Activated CD4-positive, alpha-beta T cell treated with anti-CD3 and anti-CD28 coated beads for 36 hours (primary cell): ENCODE measurements around the gene MBNL1. TPM values are rescaled to one million over a fixed set of nuclear protein-coding genes. Genes with fewer than 3 reads are reported as not detected.
"Not testable (repeated sequence)": the region's sequence is repeated elsewhere in the genome, so short reads cannot be mapped to it uniquely, and the experiment has no call there.

Experiments
- ATAC-seq: fragments of 200-7000 bp; cut with Tn5 transposase; one replicate; pipeline ENCODE4 v1.10.0; 2021; ENCODE audit warnings: mild to moderate bottlenecking, moderate library complexity
- CTCF ChIA-PET: fragments of 350-600 bp; sonication (Branson Sonifier 250); formaldehyde crosslinking; loops from one replicate; lab custom pipeline; 2021; ENCODE audit warnings: antibody characterized with exemption; lab: Charles Lee
- POLR2A ChIA-PET: fragments of 350-600 bp; sonication (Branson Sonifier 250); formaldehyde crosslinking; loops from one replicate; lab custom pipeline; 2021; ENCODE audit warnings: antibody characterized with exemption, inconsistent platforms; lab: Charles Lee
- DNase-seq: peaks from one replicate; pipeline ENCODE4 v3.0.0-alpha.2; 2020
- H3K27ac Mint-ChIP-seq: one replicate; pipeline ENCODE4 v1.8.0; 2021; ENCODE audit warnings: mixed read lengths
- H3K27me3 Mint-ChIP-seq: one replicate; pipeline ENCODE4 v1.8.0; 2021; ENCODE audit warnings: mixed read lengths
- H3K36me3 Mint-ChIP-seq: one replicate; pipeline ENCODE4 v1.8.0; 2021; ENCODE audit warnings: low read depth, mixed read lengths
- H3K4me1 Mint-ChIP-seq: one replicate; pipeline ENCODE4 v1.8.0; 2021; ENCODE audit warnings: mixed read lengths
- H3K4me3 Mint-ChIP-seq: one replicate; pipeline ENCODE4 v1.8.0; 2021; ENCODE audit warnings: mild to moderate bottlenecking, moderate library complexity, mixed read lengths
- H3K9me3 Mint-ChIP-seq: one replicate; pipeline ENCODE4 v1.8.0; 2021; ENCODE audit warnings: low read depth, mixed read lengths
- intact Hi-C, 2 experiments: fragments of 100-400 bp; cut with DNase I in 1 of 2; cut with micrococcal nuclease in 1 of 2; formaldehyde crosslinking; loops; one replicate each; pipeline versions ENCODE4 v1.14.2 to v1.15.1; 2022 to 2024; cut with DNase I, micrococcal nuclease
- total RNA-seq, 2 experiments: library from RNA; stranded (reverse); gene quantifications; one replicate each; pipeline ENCODE4 v1.2.3, GENCODE V29; 2021

The MBNL1 gene
- total RNA-seq, 2 experiments from 2014 or later: 317 to 481 TPM

GRCh38 chr3:152436707-152437590 is 168.2 kb downstream of the MBNL1 start:
- ATAC-seq: no peak
- peak overlapping the region; percentile 65 for H3K27ac Mint-ChIP-seq
- no peak overlapping the region for H3K4me3 Mint-ChIP-seq
- POLR2A ChIA-PET: interaction anchor here (0.7 kb wide), 1 partner anchor 235 kb away, joined by 3 read pairs; no protein-coding TSS in a partner anchor
- CTCF ChIA-PET: interaction anchor here (0.6 to 1.1 kb wide), 3 partner anchors 11 to 486 kb away, joined by 3 to 4 read pairs (median 3); no protein-coding TSS in a partner anchor
- peaks cover 63% of the 10 kb centered on the region for H3K4me1 Mint-ChIP-seq
- no peak for DNase-seq
- peaks cover 10% of the 10 kb centered on the region for H3K9me3 Mint-ChIP-seq
- peaks cover 66% of the 10 kb centered on the region for H3K36me3 Mint-ChIP-seq
- intact Hi-C loops: no loop called here
- no peaks in the 10 kb centered on the region for H3K27me3 Mint-ChIP-seq

DNA sequence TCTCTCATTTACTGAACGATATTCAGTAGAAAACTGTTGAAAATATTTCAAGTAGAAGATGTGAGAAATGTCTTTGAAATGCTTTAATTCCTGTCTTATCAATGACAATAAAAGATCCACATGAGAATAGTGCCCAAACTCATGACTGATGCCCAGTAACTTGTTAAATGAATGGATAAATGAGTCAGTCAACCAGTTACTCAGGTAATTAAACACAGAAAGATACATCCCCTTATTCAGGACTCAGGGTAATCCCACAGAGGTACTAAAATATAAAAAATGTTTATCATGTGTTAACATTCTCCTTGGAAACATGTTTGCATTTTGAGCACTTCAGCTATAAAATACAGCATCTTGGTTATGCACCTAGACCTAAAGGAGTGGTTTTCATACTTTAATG is 169.5 kb downstream of the MBNL1 start:
- Mint-ChIP-seq H3K36me3 (peaks cover 55% of the 10 kb centered on the region), H3K4me1 (peaks cover 71% of the 10 kb centered on the region), H3K27me3 (no peaks in the 10 kb centered on the region), H3K4me3 (no peak overlapping the region), H3K27ac (peak overlapping the region; percentile 34), H3K9me3 (peaks cover 10% of the 10 kb centered on the region)
- ATAC-seq (peak; percentile 45), DNase-seq (no peak)
- intact Hi-C loops: no loop called here
- ChIA-PET POLR2A (no interaction called here), CTCF (no interaction called here)

DNA sequence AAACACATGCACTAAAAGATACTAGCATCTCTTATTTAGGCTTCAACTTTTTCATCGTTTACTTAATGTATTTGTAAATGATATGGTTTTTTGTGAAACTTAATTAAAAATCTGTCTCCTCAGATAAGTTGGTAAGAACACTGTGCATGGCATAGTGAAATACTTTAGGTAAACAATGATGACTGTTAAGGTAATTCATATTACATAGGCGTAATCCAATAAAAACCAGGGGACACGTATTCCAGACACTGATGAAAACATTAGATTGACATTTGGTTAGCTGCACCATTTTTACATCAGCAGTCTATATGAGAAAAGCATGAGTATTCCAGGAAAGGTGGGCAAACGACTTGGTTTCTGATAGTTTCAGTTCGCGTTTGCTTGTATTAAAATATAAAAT is 170.0 kb downstream of the MBNL1 start:
- ATAC-seq (no peak), DNase-seq (no peak)
- H3K27ac Mint-ChIP-seq: peak overlapping the region; percentile 60
- ChIA-PET CTCF (interaction anchor here (1.0 to 1.2 kb wide), 2 partner anchors 10 to 33 kb away, joined by 3 to 4 read pairs; no protein-coding TSS in a partner anchor), POLR2A (no interaction called here)
- H3K9me3 Mint-ChIP-seq: peaks cover 10% of the 10 kb centered on the region
- peaks cover 52% of the 10 kb centered on the region for H3K36me3 Mint-ChIP-seq
- intact Hi-C loops: no loop called here
- H3K4me1 Mint-ChIP-seq: peaks cover 74% of the 10 kb centered on the region
- H3K27me3 Mint-ChIP-seq: no peaks in the 10 kb centered on the region
- no peak overlapping the region for H3K4me3 Mint-ChIP-seq

GRCh38 chr3:152440243-152440642 is 171.5 kb downstream of the MBNL1 start:
- Mint-ChIP-seq H3K4me1 (peaks cover 77% of the 10 kb centered on the region), H3K27ac (peak overlapping the region; percentile 11), H3K36me3 (peaks cover 45% of the 10 kb centered on the region)
- POLR2A ChIA-PET, H3K27me3 Mint-ChIP-seq, H3K9me3 Mint-ChIP-seq, DNase-seq, H3K4me3 Mint-ChIP-seq, ATAC-seq: not testable (repeated sequence)
- CTCF ChIA-PET: interaction anchor here (0.8 to 1.7 kb wide), 5 partner anchors 21 to 260 kb away, joined by 3 to 4 read pairs (median 3); no protein-coding TSS in a partner anchor
- intact Hi-C loops: loop anchor here (5.0 to 10.0 kb wide), 4 partner anchors 168 to 365 kb away; no protein-coding TSS in a partner anchor

GRCh38 chr3:152443212-152444023 is 174.7 kb downstream of the MBNL1 start:
- H3K36me3 Mint-ChIP-seq: peaks cover 40% of the 10 kb centered on the region
- H3K27ac Mint-ChIP-seq: peak overlapping the region; percentile 75
- CTCF ChIA-PET: interaction anchor here (0.7 to 2.7 kb wide), 40 partner anchors 13 to 378 kb away, joined by 3 to 27 read pairs (median 4); no protein-coding TSS in a partner anchor
- H3K9me3 Mint-ChIP-seq: peaks cover 2% of the 10 kb centered on the region
- no peak overlapping the region for H3K4me3 Mint-ChIP-seq
- ATAC-seq: no peak
- no peaks in the 10 kb centered on the region for H3K27me3 Mint-ChIP-seq
- intact Hi-C loops: loop anchor here (2.0 to 10.0 kb wide), 7 partner anchors 171 to 371 kb away; no protein-coding TSS in a partner anchor
- DNase-seq: no peak
- peaks cover 69% of the 10 kb centered on the region for H3K4me1 Mint-ChIP-seq
- POLR2A ChIA-PET: interaction anchor here (0.7 to 1.2 kb wide), 4 partner anchors 83 to 816 kb away, joined by 3 to 4 read pairs (median 4); no protein-coding TSS in a partner anchor

GRCh38 chr3:152444029-152444641 is 175.4 kb downstream of the MBNL1 start:
- H3K4me3 Mint-ChIP-seq: no peak overlapping the region
- H3K36me3 Mint-ChIP-seq: peaks cover 36% of the 10 kb centered on the region
- intact Hi-C loops: loop anchor here (2.0 to 10.0 kb wide), 6 partner anchors 172 to 371 kb away; no protein-coding TSS in a partner anchor
- ChIA-PET CTCF (interaction anchor here (0.7 to 2.7 kb wide), 38 partner anchors 13 to 372 kb away, joined by 3 to 27 read pairs (median 4); no protein-coding TSS in a partner anchor), POLR2A (interaction anchor here (0.7 kb wide), 1 partner anchor 84 kb away, joined by 3 read pairs; no protein-coding TSS in a partner anchor)
- H3K4me1 Mint-ChIP-seq: peaks cover 64% of the 10 kb centered on the region
- ATAC-seq (no peak), DNase-seq (no peak)
- no peaks in the 10 kb centered on the region for H3K9me3 Mint-ChIP-seq
- peak overlapping the region; percentile 43 for H3K27ac Mint-ChIP-seq
- H3K27me3 Mint-ChIP-seq: no peaks in the 10 kb centered on the region

GRCh38 chr3:152445212-152445611 is 176.5 kb downstream of the MBNL1 start:
- intact Hi-C loops: loop anchor here (2.0 to 10.0 kb wide), 3 partner anchors 262 to 372 kb away; no protein-coding TSS in a partner anchor
- H3K4me1 Mint-ChIP-seq: peaks cover 56% of the 10 kb centered on the region

GRCh38 chr3:152446495-152446894 is 177.8 kb downstream of the MBNL1 start:
- intact Hi-C loops: loop anchor here in 1 of 2 experiments (10.0 kb wide), 1 partner anchor 372 kb away; no protein-coding TSS in a partner anchor
- Mint-ChIP-seq H3K4me3 (no peak overlapping the region), H3K27ac (peak overlapping the region; percentile 8), H3K9me3 (no peaks in the 10 kb centered on the region), H3K4me1 (peaks cover 56% of the 10 kb centered on the region), H3K27me3 (no peaks in the 10 kb centered on the region), H3K36me3 (peaks cover 35% of the 10 kb centered on the region)
- DNase-seq: no peak
- ChIA-PET CTCF (interaction anchor here (0.9 to 4.3 kb wide), 5 partner anchors 11 to 375 kb away, joined by 3 to 22 read pairs (median 6); no protein-coding TSS in a partner anchor), POLR2A (interaction anchor here (0.5 kb wide), 1 partner anchor 111 kb away, joined by 3 read pairs; no protein-coding TSS in a partner anchor)
- no peak for ATAC-seq

More at GRCh38 chr3:152445212-152445611, 176.5 kb downstream of the MBNL1 start:
- Mint-ChIP-seq H3K36me3 (peaks cover 28% of the 10 kb centered on the region), H3K4me3 (no peak overlapping the region), H3K9me3 (no peaks in the 10 kb centered on the region), H3K27me3 (no peaks in the 10 kb centered on the region), H3K27ac (peak overlapping the region; percentile 29)
- ChIA-PET POLR2A (interaction anchor here (0.6 kb wide), 1 partner anchor 252 kb away, joined by 3 read pairs; no protein-coding TSS in a partner anchor), CTCF (interaction anchor here (0.7 to 1.8 kb wide), 8 partner anchors 30 to 374 kb away, joined by 3 to 6 read pairs (median 3); no protein-coding TSS in a partner anchor)
- DNase-seq (peak; percentile 30), ATAC-seq (peak; percentile 46)

DNA sequence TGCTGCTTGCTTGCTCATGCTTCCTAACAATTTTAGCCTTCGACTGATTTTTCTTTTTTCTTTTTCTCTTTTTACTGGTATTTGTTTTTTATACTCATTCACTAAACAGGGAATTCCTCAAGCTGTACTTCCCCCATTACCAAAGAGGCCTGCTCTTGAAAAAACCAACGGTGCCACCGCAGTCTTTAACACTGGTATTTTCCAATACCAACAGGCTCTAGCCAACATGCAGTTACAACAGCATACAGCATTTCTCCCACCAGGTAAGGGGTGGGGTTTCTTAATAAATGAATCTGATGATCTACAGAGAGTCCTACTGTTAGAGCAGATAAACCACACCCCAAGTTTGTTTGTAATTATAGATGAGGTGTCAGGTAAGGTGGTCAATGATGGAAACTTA is 178.8 kb downstream of the MBNL1 start:
- DNase-seq: peak; percentile 25
- H3K27me3 Mint-ChIP-seq: no peaks in the 10 kb centered on the region
- intact Hi-C loops: loop anchor here in 1 of 2 experiments (10.0 kb wide), 1 partner anchor 373 kb away; no protein-coding TSS in a partner anchor
- ChIA-PET CTCF (interaction anchor here (0.7 to 4.3 kb wide), 4 partner anchors 12 to 199 kb away, joined by 3 to 22 read pairs (median 6); no protein-coding TSS in a partner anchor), POLR2A (no interaction called here)
- H3K4me3 Mint-ChIP-seq: no peak overlapping the region
- no peaks in the 10 kb centered on the region for H3K9me3 Mint-ChIP-seq
- H3K4me1 Mint-ChIP-seq: peaks cover 53% of the 10 kb centered on the region
- no peak for ATAC-seq
- H3K36me3 Mint-ChIP-seq: peaks cover 38% of the 10 kb centered on the region
- H3K27ac Mint-ChIP-seq: peak overlapping the region; percentile 87

DNA sequence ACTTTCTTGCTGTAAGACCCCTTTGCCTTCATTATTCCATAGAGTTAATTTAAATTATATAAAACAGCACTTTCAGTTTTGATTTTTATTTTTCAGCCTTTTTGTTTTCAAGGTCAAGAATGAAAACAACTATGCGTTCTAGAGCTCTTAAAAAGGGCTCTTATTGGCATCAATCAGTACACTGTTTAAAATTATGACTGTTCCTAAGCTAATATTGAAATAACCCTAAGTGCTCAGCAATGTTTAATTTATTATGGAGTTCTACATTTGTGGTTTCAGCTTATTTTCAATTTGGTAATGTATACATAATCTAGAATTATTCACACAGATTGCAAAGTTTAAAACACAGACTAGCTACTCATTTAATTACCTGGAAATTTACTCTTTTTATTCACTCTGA is 179.4 kb downstream of the MBNL1 start:
- ChIA-PET CTCF (interaction anchor here (0.7 to 4.3 kb wide), 6 partner anchors 9 to 321 kb away, joined by 3 to 22 read pairs (median 4); no protein-coding TSS in a partner anchor), POLR2A (no interaction called here)
- H3K4me3 Mint-ChIP-seq: no peak overlapping the region
- no peak overlapping the region for H3K27ac Mint-ChIP-seq
- intact Hi-C loops: loop anchor here in 1 of 2 experiments (10.0 kb wide), 1 partner anchor 373 kb away; no protein-coding TSS in a partner anchor
- no peak for ATAC-seq
- H3K9me3 Mint-ChIP-seq: no peaks in the 10 kb centered on the region
- H3K27me3 Mint-ChIP-seq: no peaks in the 10 kb centered on the region
- no peak for DNase-seq
- H3K36me3 Mint-ChIP-seq: peaks cover 41% of the 10 kb centered on the region
- H3K4me1 Mint-ChIP-seq: peaks cover 50% of the 10 kb centered on the region
